Uterus (tissue), 4 donors: ENCODE results near the gene LEF1. TPM values are rescaled to one million over a fixed set of nuclear protein-coding genes. Genes with fewer than 3 reads are reported as not detected.

Experiments used
- DNase-seq, 2 donors: peaks; one replicate each; pipeline ENCODE4 v3.0.0-alpha.2; 2019 to 2020
- H3K27ac ChIP-seq, 2 donors: fragments of 200-600 bp; sonication (generic); 1 replicate in 1 of 2; 2 replicates in 1 of 2; pipeline ENCODE4 v1.5.1; 2016 to 2018
- H3K27me3 ChIP-seq, 2 donors: fragments of 200-600 bp; sonication (generic); one replicate each; pipeline ENCODE4 v1.5.1; 2018 to 2019; ENCODE audit warnings: control low read depth in 1 of 2
- H3K36me3 ChIP-seq, 2 donors: fragments of 200-600 bp; sonication (generic); one replicate each; pipeline ENCODE4 v1.5.1; 2019; ENCODE audit warnings: control low read depth in 1 of 2
- H3K4me1 ChIP-seq, 2 donors: fragments of 200-600 bp; sonication (generic); one replicate each; pipeline ENCODE4 v1.5.1; 2018 to 2019; ENCODE audit warnings: control low read depth in 1 of 2
- H3K4me3 ChIP-seq, 2 donors: fragments of 200-600 bp; sonication (generic); 1 replicate in 1 of 2; 2 replicates in 1 of 2; pipeline ENCODE4 v1.5.1; 2018 to 2019; ENCODE audit warnings: mild to moderate bottlenecking in 1 of 2
- H3K9me3 ChIP-seq, 2 donors: fragments of 200-600 bp; sonication (generic); one replicate each; pipeline ENCODE4 v1.5.1; 2019; ENCODE audit warnings: control low read depth in 1 of 2
- CTCF ChIP-seq, 4 experiments: fragments of 200-600 bp in 2 of 4; fragments of 450-650 bp in 2 of 4; sonication (generic) in 2 of 4; IDR thresholded peaks; one replicate each; pipeline ENCODE4 v1.5.1; 2016 to 2019; ENCODE audit warnings: antibody characterized with exemption in 4 of 4, mild to moderate bottlenecking in 2 of 4, moderate library complexity in 1 of 4
- POLR2A ChIP-seq, 2 donors: fragments of 450-650 bp; IDR thresholded peaks; one replicate each; pipeline ENCODE4 v1.6.1; 2016; ENCODE audit warnings: antibody characterized with exemption in 2 of 2, mild to moderate bottlenecking in 1 of 2, moderate library complexity in 1 of 2
- intact Hi-C: fragments of 100-400 bp; cut with DNase I; formaldehyde crosslinking; loops from one replicate; pipeline ENCODE4 v1.15.1; 2023; ENCODE audit warnings: low total_unique reads
- total RNA-seq, 4 donors: library from RNA; depleted of rRNA in 3 of 4; stranded (reverse); fragments of >200 nt in 3 of 4; gene quantifications; one replicate each; pipeline versions ENCODE4 v1.1.0 to v1.2.4, GENCODE V29; 2014 to 2023
- donor health status: DM: yes; HTN: yes; CAD: no.

The LEF1 gene
- total RNA-seq, 4 donors from 2014 or later = 27.4 to 49.7 (median 43.7) TPM

GRCh38 chr4:108048997-108049396 is 119.7 kb downstream of the LEF1 start:
- Histone ChIP-seq H3K27ac (no peak overlapping the region), H3K27me3 (no peaks in the 10 kb centered on the region), H3K36me3 (no peaks in the 10 kb centered on the region), H3K9me3 (no peaks in the 10 kb centered on the region), H3K4me1 (peaks cover 0 to 8% of the 10 kb centered on the region in 2 donors), H3K4me3 (no peak overlapping the region)
- no peak for TF ChIP-seq CTCF (IDR thresholded peaks at IDR 0.05)
- DNase-seq = no peak
- intact Hi-C loops = no loop called here

- DNase-seq = no peak
- H3K4me3 ChIP-seq = no peak overlapping the region
- H3K9me3 ChIP-seq = no peaks in the 10 kb centered on the region
- H3K36me3 ChIP-seq = no peaks in the 10 kb centered on the region
- H3K4me1 ChIP-seq = peaks cover 0 to 8% of the 10 kb centered on the region in 2 donors
- TF ChIP-seq POLR2A (IDR thresholded peaks at IDR 0.05) (no peak), CTCF (IDR thresholded peaks at IDR 0.05) (no peak)
- no peak overlapping the region for H3K27ac ChIP-seq
- intact Hi-C loops = no loop called here
- H3K27me3 ChIP-seq = no peaks in the 10 kb centered on the region
These were observed 120.6 kb downstream of the LEF1 start for GRCh38 chr4:108048157-108048556.

GRCh38 chr4:108047199-108047598 is 121.5 kb downstream of the LEF1 start:
- no peaks in the 10 kb centered on the region for H3K36me3 ChIP-seq
- intact Hi-C loops = no loop called here
- TF ChIP-seq CTCF (IDR thresholded peaks at IDR 0.05) (no peak), POLR2A (IDR thresholded peaks at IDR 0.05) (no peak)
- H3K4me1 ChIP-seq = peaks cover 0 to 8% of the 10 kb centered on the region in 2 donors
- no peaks in the 10 kb centered on the region for H3K9me3 ChIP-seq
- H3K4me3 ChIP-seq = no peak overlapping the region
- H3K27ac ChIP-seq = no peak overlapping the region
- H3K27me3 ChIP-seq = no peaks in the 10 kb centered on the region
- no peak for DNase-seq

GRCh38 chr4:108045687-108046024 is 123.1 kb downstream of the LEF1 start:
- intact Hi-C loops = no loop called here
- no peak for TF ChIP-seq CTCF (IDR thresholded peaks at IDR 0.05)
- no peak for TF ChIP-seq POLR2A (IDR thresholded peaks at IDR 0.05)
- H3K4me3 ChIP-seq = no peak overlapping the region
- H3K9me3 ChIP-seq = no peaks in the 10 kb centered on the region
- H3K36me3 ChIP-seq = no peaks in the 10 kb centered on the region
- peak in 1 of 2 donors; percentile 41 for DNase-seq
- H3K4me1 ChIP-seq = peaks cover 0 to 8% of the 10 kb centered on the region in 2 donors
- no peaks in the 10 kb centered on the region for H3K27me3 ChIP-seq
- no peak overlapping the region for H3K27ac ChIP-seq

- intact Hi-C loops = no loop called here
- no peak overlapping the region for H3K4me3 ChIP-seq
- no peak for DNase-seq
- H3K27ac ChIP-seq = no peak overlapping the region
- peaks cover 0 to 8% of the 10 kb centered on the region in 2 donors for H3K4me1 ChIP-seq
- TF ChIP-seq POLR2A (IDR thresholded peaks at IDR 0.05) (no peak), CTCF (IDR thresholded peaks at IDR 0.05) (no peak)
- no peaks in the 10 kb centered on the region for H3K27me3 ChIP-seq
- H3K36me3 ChIP-seq = no peaks in the 10 kb centered on the region
- H3K9me3 ChIP-seq = no peaks in the 10 kb centered on the region
These were observed 123.6 kb downstream of the LEF1 start for GRCh38 chr4:108044951-108045686.
